ENCODE measurements around the gene SLITRK3. TPM values are rescaled to one million over a fixed set of nuclear protein-coding genes. Genes with fewer than 3 reads are reported as not detected.
"Not testable (repeated sequence)": the region's sequence is repeated elsewhere in the genome, so short reads cannot be mapped to it uniquely, and the experiment has no call there.

The SLITRK3 gene
- total RNA-seq, 1 experiment from 2014 or later: 0.25 TPM

DNA sequence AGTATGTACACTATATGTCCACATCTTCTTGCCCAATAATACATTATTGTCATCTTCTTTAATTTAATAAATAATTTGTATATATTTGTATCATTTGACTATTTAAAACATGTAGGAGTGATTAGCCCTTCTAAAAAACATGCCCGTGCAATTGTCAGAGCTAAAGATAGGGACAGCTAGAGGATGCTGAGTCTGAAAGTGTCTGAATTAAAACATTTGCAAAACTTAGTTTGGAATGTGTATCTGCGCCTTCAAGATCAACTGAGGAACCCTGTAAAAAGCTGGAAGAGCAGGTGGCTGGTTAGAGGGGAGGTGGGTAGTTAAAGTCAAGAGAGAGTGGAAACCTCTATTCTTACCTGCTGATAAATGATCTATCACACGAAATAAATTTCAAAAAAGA, 4.7 kb downstream of the SLITRK3 start:
- no peak for DNase-seq (ENCODE audit: low spot score)

DNA sequence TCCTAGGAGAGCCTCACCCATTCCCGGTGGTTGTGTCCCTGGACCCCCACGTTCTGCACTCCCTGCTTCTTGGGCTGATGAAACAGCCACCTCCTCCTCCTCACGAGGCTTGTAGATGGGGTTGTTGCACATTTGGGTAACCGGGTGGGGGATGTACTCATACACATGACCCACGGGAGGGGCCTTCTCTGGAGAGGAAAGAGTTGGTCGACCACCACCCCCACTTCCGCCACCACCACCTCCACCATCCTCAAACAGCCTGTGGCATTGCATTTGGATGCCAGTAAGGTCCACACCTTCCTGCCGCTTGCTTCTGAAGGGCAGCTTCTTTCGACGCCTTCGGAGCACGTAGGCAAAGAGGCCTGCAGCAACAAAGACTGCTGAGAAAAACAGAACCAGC, 7.7 kb downstream of the SLITRK3 start:
- no peak for DNase-seq (ENCODE audit: low spot score)

GRCh38 chr3:165185707-165186327, 10.4 kb downstream of the SLITRK3 start:
- peak; percentile 75 for DNase-seq (ENCODE audit: low spot score)

DNA sequence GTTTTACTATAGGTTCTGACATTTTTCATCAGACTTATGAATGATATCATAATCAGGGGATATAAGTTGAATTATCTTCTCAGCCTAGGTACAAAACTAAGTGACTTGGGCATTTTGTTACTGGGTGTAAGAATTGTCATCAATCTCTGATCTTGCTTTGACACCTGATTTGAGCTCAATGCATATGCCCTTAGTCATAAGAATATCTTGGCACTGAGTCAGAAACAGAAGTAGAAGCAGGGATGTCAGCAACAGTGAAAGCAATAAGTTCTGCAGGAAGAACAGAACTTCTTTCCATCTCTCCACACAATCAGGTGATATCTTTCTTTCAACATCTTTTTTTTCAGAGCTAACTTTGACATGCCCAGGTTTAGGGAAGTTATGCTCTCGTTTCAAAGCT, 14.6 kb downstream of the SLITRK3 start:
- no peak for DNase-seq (ENCODE audit: low spot score)

GRCh38 chr3:165170236-165170635, 25.9 kb downstream of the SLITRK3 start:
- DNase-seq (ENCODE audit: low spot score): no peak

- no peak for DNase-seq (ENCODE audit: low spot score)
Observed at GRCh38 chr3:165169368-165169767, 26.8 kb downstream of the SLITRK3 start.

GRCh38 chr3:165162883-165163282, 33.3 kb downstream of the SLITRK3 start:
- no peak for DNase-seq (ENCODE audit: low spot score)

DNA sequence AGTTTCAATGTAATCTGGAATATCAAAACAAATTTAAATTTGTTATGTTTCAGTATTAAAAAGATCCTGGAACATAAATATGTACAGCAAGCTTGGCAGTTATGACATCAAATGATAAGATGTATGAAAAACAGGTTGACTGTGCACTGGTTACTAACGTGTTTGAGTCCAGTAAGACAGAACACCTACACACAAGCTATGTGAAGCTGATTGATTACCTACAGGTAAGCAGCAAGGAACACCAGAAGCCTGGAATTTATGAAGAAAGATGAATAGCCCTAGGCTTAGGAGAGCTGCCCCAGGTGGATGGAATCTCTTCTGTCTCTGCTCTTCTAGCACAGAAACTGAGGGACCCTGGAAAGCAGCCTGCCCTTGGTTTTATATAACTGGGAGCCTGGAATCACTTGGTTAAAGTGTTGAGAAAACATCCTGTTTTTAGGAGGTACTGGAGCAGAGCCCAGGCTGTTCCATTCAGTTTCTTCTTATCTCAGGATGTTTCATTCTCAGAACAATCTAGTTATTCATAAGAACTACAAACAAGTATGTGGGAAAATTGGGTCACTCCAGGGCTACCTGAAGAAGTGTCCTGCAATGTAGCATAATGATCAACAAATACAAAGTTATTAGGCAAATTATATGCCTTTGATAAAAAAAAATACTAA, 36.3 kb downstream of the SLITRK3 start:
- no peak for DNase-seq (ENCODE audit: low spot score)

- DNase-seq (ENCODE audit: low spot score): no peak
Observed at GRCh38 chr3:165158011-165158410, 38.2 kb downstream of the SLITRK3 start.

GRCh38 chr3:165156757-165157420, 39.3 kb downstream of the SLITRK3 start:
- DNase-seq (ENCODE audit: low spot score): no peak

GRCh38 chr3:165148876-165149441, 47.2 kb downstream of the SLITRK3 start:
- DNase-seq (ENCODE audit: low spot score): no peak

GRCh38 chr3:165144271-165144670, 51.9 kb downstream of the SLITRK3 start:
- DNase-seq (ENCODE audit: low spot score): no peak

DNA sequence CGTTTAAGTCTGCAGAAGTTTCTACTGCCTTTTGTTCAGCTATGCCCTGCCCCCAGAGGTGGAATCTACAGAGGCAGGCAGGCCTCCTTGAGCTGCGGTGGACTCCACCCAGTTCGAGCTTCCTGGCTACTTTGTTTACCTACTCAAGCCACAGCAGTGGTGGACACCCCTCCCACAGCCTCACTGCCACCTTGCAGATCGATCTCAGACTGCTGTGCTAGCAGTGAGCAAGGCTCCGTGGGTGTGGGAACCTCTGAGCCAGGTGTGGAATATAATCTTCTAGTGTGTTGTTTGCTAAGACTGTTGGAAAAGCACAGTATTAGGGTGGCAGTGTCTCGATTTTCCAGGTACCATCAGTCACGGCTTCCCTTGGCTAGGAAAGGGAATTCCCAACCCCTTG, 56.3 kb downstream of the SLITRK3 start:
- not testable (repeated sequence) for DNase-seq (ENCODE audit: low spot score)

Other genes with a start within 250 kb of the SLITRK3 start
- 0.04 TPM in 1 of 2 replicates, not detected in the other for gene SI, start 117.9 kb downstream of the SLITRK3 start, total RNA-seq (2014; rRNA removed; shearing (Covaris generic))